HEK293 (cell line): Measurements from ENCODE around the gene NTN4.
"Not testable (repeated sequence)": the region's sequence is repeated elsewhere in the genome, so short reads cannot be mapped to it uniquely, and the experiment has no call there.

Source experiments
- CTCF ChIA-PET: fragments of 350-600 bp; formaldehyde crosslinking; extraction: SDS; loops from one replicate; lab custom pipeline; 2021; ENCODE audit warnings: antibody characterized with exemption; lab: Yijun Ruan, JAX
- POLR2A ChIA-PET: fragments of 300-600 bp; formaldehyde crosslinking; extraction: SDS; loops from one replicate; lab custom pipeline; 2020; ENCODE audit warnings: antibody characterized with exemption, inconsistent platforms; lab: Yijun Ruan, JAX
- H3K27ac ChIP-seq: fragments of 200-500 bp; sonication (Bioruptor generic); 2 replicates; pipeline ENCODE4 v1.5.1; 2014; ENCODE audit warnings: low read depth, low read length, control low read depth, inconsistent platforms; ENCODE audit errors: extremely low read depth
- H3K36me3 ChIP-seq, 2 experiments: fragments of 200-500 bp in 1 of 2; sonication (Bioruptor generic) in 1 of 2; 1 replicate in 1 of 2; 2 replicates in 1 of 2; pipeline ENCODE4 v1.5.1; 2014 to 2017; ENCODE audit warnings: inconsistent platforms in 2 of 2, low read length in 2 of 2; ENCODE audit not compliant: control insufficient read depth in 2 of 2, insufficient read depth in 1 of 2
- H3K4me1 ChIP-seq: fragments of 200-500 bp; sonication (Bioruptor generic); 2 replicates; pipeline ENCODE4 v1.5.1; 2014; ENCODE audit warnings: mild to moderate bottlenecking, low read length, inconsistent platforms; ENCODE audit not compliant: control insufficient read depth, insufficient read depth
- H3K4me3 ChIP-seq: 2 replicates; pipeline ENCODE4 v1.5.1; 2011; ENCODE audit warnings: low read depth, mild to moderate bottlenecking, control low read depth, low read length, moderate library complexity
- H3K9me3 ChIP-seq: fragments of 200-500 bp; sonication (Bioruptor generic); 2 replicates; pipeline ENCODE4 v1.5.1; 2014; ENCODE audit warnings: low read depth, low read length, inconsistent platforms; ENCODE audit not compliant: control insufficient read depth, insufficient read depth
- GLIS1 ChIP-seq: fragments of 450-650 bp; formaldehyde crosslinking; IDR thresholded peaks from 2 replicates; pipeline ENCODE4 v1.5.1; 2016; ENCODE audit warnings: missing biosample characterization, missing genetic modification characterization
- IKZF3 ChIP-seq: fragments of 450-650 bp; IDR thresholded peaks from 2 replicates; pipeline ENCODE4 v1.5.0; 2018; ENCODE audit warnings: missing biosample characterization, mild to moderate bottlenecking, missing genetic modification characterization, moderate library complexity
- SP7 ChIP-seq: fragments of 450-650 bp; formaldehyde crosslinking; IDR thresholded peaks from 2 replicates; pipeline ENCODE4 v1.5.1; 2016; ENCODE audit warnings: missing biosample characterization, missing genetic modification characterization
- ZFHX2 ChIP-seq: fragments of 450-650 bp; formaldehyde crosslinking; conservative IDR thresholded peaks from 2 replicates; pipeline ENCODE4 v1.5.1; 2016; ENCODE audit warnings: missing biosample characterization, missing genetic modification characterization
- ZNF37A ChIP-seq: fragments of 450-650 bp; IDR thresholded peaks from 2 replicates; pipeline ENCODE4 v1.5.1; 2018; ENCODE audit warnings: missing biosample characterization, missing genetic modification characterization
- ZNF654 ChIP-seq: fragments of 450-650 bp; formaldehyde crosslinking; IDR thresholded peaks from 2 replicates; pipeline ENCODE4 v1.5.1; 2016; ENCODE audit warnings: low read depth, missing biosample characterization, missing genetic modification characterization
- ZNF660 ChIP-seq: fragments of 450-650 bp; IDR thresholded peaks from 2 replicates; pipeline ENCODE4 v1.5.1; 2018; ENCODE audit warnings: missing biosample characterization, mild to moderate bottlenecking, missing genetic modification characterization
- TF ChIP-seq, protein P1 (sequence below): fragments of 450-650 bp; formaldehyde crosslinking; IDR thresholded peaks from 2 replicates; pipeline ENCODE4 v1.5.1; 2016; ENCODE audit warnings: missing biosample characterization, missing genetic modification characterization, borderline replicate concordance
- TF ChIP-seq, protein P2 (sequence below): fragments of 450-650 bp; formaldehyde crosslinking; IDR thresholded peaks from 2 replicates; pipeline ENCODE4 v1.5.1; 2016; ENCODE audit warnings: missing biosample characterization, missing genetic modification characterization
- TF ChIP-seq, protein P3 (sequence below): fragments of 450-650 bp; formaldehyde crosslinking; IDR thresholded peaks from 2 replicates; pipeline ENCODE4 v1.5.1; 2016; ENCODE audit warnings: missing biosample characterization, missing genetic modification characterization
- TF ChIP-seq, protein P4 (sequence below): fragments of 450-650 bp; formaldehyde crosslinking; IDR thresholded peaks from 2 replicates; pipeline ENCODE4 v1.5.1; 2016; ENCODE audit warnings: missing biosample characterization, missing genetic modification characterization

Gene NTN4

DNA sequence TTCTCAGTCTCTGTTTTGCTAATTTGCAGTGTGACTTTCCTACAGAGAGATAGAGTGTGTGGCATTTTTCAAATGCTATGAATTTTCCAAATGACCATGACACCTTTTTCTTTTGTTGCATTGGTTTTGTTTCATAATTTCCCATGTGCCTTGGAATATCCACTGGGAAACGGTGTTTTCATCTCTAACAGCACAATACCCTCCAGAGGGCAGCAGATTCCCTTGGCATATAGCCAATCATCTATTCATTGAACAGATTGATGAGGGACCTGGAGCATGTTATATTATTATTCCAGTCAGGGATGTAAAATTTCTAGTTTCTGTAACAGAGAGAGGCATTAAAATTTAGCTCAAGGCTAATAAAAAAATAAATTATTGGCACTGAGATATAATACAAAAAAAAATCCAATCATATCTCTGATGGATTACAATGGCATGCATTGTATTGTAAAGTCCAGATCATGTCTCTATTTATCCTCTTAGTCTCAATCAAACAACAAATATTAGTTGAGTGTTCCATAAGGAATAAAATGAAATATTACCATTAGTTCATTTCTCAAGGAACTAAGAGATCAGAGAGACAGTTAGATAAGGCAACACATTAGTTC lies 29.6 kb upstream of the NTN4 start:
- TF ChIP-seq, protein P1, sequence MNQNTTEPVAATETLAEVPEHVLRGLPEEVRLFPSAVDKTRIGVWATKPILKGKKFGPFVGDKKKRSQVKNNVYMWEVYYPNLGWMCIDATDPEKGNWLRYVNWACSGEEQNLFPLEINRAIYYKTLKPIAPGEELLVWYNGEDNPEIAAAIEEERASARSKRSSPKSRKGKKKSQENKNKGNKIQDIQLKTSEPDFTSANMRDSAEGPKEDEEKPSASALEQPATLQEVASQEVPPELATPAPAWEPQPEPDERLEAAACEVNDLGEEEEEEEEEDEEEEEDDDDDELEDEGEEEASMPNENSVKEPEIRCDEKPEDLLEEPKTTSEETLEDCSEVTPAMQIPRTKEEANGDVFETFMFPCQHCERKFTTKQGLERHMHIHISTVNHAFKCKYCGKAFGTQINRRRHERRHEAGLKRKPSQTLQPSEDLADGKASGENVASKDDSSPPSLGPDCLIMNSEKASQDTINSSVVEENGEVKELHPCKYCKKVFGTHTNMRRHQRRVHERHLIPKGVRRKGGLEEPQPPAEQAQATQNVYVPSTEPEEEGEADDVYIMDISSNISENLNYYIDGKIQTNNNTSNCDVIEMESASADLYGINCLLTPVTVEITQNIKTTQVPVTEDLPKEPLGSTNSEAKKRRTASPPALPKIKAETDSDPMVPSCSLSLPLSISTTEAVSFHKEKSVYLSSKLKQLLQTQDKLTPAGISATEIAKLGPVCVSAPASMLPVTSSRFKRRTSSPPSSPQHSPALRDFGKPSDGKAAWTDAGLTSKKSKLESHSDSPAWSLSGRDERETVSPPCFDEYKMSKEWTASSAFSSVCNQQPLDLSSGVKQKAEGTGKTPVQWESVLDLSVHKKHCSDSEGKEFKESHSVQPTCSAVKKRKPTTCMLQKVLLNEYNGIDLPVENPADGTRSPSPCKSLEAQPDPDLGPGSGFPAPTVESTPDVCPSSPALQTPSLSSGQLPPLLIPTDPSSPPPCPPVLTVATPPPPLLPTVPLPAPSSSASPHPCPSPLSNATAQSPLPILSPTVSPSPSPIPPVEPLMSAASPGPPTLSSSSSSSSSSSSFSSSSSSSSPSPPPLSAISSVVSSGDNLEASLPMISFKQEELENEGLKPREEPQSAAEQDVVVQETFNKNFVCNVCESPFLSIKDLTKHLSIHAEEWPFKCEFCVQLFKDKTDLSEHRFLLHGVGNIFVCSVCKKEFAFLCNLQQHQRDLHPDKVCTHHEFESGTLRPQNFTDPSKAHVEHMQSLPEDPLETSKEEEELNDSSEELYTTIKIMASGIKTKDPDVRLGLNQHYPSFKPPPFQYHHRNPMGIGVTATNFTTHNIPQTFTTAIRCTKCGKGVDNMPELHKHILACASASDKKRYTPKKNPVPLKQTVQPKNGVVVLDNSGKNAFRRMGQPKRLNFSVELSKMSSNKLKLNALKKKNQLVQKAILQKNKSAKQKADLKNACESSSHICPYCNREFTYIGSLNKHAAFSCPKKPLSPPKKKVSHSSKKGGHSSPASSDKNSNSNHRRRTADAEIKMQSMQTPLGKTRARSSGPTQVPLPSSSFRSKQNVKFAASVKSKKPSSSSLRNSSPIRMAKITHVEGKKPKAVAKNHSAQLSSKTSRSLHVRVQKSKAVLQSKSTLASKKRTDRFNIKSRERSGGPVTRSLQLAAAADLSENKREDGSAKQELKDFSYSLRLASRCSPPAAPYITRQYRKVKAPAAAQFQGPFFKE (tag by site-specific recombination), result no peak
- TF ChIP-seq ZNF654 (tag by site-specific recombination), result peak; percentile 24; the same call in 1 of the 2 replicates
- no peak for TF ChIP-seq ZNF37A (tag by site-specific recombination)
- TF ChIP-seq, protein P2, sequence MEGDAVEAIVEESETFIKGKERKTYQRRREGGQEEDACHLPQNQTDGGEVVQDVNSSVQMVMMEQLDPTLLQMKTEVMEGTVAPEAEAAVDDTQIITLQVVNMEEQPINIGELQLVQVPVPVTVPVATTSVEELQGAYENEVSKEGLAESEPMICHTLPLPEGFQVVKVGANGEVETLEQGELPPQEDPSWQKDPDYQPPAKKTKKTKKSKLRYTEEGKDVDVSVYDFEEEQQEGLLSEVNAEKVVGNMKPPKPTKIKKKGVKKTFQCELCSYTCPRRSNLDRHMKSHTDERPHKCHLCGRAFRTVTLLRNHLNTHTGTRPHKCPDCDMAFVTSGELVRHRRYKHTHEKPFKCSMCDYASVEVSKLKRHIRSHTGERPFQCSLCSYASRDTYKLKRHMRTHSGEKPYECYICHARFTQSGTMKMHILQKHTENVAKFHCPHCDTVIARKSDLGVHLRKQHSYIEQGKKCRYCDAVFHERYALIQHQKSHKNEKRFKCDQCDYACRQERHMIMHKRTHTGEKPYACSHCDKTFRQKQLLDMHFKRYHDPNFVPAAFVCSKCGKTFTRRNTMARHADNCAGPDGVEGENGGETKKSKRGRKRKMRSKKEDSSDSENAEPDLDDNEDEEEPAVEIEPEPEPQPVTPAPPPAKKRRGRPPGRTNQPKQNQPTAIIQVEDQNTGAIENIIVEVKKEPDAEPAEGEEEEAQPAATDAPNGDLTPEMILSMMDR (tag by site-specific recombination), result peak; percentile 20; the same call in 1 of the 2 replicates
- TF ChIP-seq IKZF3 (tag by site-specific recombination), result peak; percentile 14; the same call in 1 of the 2 replicates
- TF ChIP-seq ZNF660 (tag by site-specific recombination), result peak; percentile 55; the same call in 1 of the 2 replicates
- CTCF ChIA-PET, result interaction anchor here (0.6 to 0.8 kb wide), 6 partner anchors 11 to 283 kb away, joined by 3 to 6 read pairs (median 4); no protein-coding TSS in a partner anchor
- H3K4me1 ChIP-seq, result no peaks in the 10 kb centered on the region
- no peaks in the 10 kb centered on the region for H3K36me3 ChIP-seq
- POLR2A ChIA-PET, result no interaction called here
- no peak overlapping the region for H3K4me3 ChIP-seq
- no peaks in the 10 kb centered on the region for H3K9me3 ChIP-seq
- no peak overlapping the region for H3K27ac ChIP-seq

DNA sequence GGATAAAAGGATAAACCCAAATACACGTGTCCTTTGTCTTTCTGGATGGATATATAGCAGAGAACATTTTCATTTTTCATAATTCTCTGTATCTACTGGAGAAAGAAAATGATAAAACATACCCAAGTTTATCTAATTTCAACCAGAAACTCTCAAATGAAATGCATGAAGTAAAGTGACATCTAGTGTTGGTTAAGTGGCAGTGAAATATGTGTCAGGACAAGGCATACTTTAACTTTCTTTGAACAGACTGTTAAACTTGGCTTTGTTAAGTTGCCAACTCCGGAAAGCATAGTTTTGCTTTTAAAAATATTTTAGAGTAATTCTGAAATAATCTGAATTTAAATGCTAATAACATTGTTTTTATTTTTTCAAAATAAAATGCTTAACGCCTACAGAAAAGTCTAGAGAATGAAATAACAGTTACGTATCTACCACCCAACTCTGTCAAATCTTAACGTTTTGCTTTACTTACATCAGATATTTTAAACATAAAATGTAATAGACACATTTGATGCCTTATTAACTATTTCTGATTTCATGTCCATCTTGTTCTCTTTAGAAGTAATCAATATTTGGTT lies 25.2 kb upstream of the NTN4 start:
- ChIA-PET CTCF (interaction anchor here (0.6 to 3.4 kb wide), 20 partner anchors 11 to 1446 kb away, joined by 3 to 37 read pairs (median 4); no protein-coding TSS in a partner anchor), POLR2A (no interaction called here)
- TF ChIP-seq ZNF654 (tag by site-specific recombination), result peak; percentile 94
- no peak for TF ChIP-seq ZFHX2 (tag by site-specific recombination)
- no peak overlapping the region for H3K27ac ChIP-seq
- no peak overlapping the region for H3K4me3 ChIP-seq
- no peaks in the 10 kb centered on the region for H3K36me3 ChIP-seq
- no peaks in the 10 kb centered on the region for H3K4me1 ChIP-seq
- no peaks in the 10 kb centered on the region for H3K9me3 ChIP-seq

DNA sequence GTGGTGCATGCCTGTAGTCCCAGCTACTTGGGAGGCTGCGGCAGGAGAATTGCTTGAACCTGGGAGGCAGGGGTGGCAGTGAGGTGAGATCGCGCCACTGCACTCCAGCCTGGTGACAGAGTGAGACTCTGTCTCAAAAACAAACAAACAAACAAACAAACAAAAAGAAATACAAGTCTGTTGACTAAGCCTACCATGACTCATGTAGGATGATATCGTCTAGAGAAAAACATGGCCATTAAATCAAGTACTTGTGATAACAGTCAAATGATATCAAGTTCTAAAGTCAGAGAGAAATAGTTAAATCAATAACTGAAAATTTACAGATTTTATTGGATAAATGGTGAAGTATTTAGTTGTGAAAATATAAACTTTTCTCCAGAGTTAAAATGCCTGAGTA lies 21.6 kb upstream of the NTN4 start:
- CTCF ChIA-PET, result interaction anchor here (0.6 kb wide), 1 partner anchor 204 kb away, joined by 6 read pairs; no protein-coding TSS in a partner anchor
- H3K36me3 ChIP-seq, POLR2A ChIA-PET, H3K27ac ChIP-seq, H3K4me1 ChIP-seq, H3K9me3 ChIP-seq, H3K4me3 ChIP-seq: not testable (repeated sequence)

DNA sequence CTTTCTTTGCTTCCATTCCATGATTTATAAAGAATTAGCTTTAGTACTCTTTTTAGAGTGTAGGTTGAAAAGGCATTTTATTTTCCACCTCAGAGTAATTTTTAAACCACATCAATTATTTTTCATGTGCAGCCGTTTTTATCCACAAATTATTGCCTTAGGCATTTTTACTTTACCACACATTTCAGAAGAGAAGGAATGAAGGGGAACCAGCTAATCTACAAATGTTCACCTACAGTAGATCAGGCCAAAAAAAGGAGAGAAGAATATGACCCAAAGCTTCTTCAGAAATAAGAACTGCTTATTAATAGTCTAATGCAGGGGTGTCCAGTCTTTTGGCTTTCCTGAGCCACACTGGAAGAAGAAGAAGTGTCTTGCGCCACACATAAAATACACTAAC lies 19.8 kb upstream of the NTN4 start:
- ChIA-PET POLR2A (no interaction called here), CTCF (interaction anchor here (0.5 to 1.3 kb wide), 3 partner anchors 11 to 93 kb away, joined by 3 read pairs; no protein-coding TSS in a partner anchor)
- no peaks in the 10 kb centered on the region for H3K36me3 ChIP-seq
- H3K9me3 ChIP-seq, result no peaks in the 10 kb centered on the region
- no peaks in the 10 kb centered on the region for H3K4me1 ChIP-seq
- H3K27ac ChIP-seq, result no peak overlapping the region
- no peak overlapping the region for H3K4me3 ChIP-seq
- TF ChIP-seq SP7 (tag by site-specific recombination) (no peak), GLIS1 (tag by site-specific recombination) (no peak)
- TF ChIP-seq, protein P3, sequence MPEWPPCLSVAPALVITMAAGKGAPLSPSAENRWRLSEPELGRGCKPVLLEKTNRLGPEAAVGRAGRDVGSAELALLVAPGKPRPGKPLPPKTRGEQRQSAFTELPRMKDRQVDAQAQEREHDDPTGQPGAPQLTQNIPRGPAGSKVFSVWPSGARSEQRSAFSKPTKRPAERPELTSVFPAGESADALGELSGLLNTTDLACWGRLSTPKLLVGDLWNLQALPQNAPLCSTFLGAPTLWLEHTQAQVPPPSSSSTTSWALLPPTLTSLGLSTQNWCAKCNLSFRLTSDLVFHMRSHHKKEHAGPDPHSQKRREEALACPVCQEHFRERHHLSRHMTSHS, result no peak
- TF ChIP-seq, protein P4, sequence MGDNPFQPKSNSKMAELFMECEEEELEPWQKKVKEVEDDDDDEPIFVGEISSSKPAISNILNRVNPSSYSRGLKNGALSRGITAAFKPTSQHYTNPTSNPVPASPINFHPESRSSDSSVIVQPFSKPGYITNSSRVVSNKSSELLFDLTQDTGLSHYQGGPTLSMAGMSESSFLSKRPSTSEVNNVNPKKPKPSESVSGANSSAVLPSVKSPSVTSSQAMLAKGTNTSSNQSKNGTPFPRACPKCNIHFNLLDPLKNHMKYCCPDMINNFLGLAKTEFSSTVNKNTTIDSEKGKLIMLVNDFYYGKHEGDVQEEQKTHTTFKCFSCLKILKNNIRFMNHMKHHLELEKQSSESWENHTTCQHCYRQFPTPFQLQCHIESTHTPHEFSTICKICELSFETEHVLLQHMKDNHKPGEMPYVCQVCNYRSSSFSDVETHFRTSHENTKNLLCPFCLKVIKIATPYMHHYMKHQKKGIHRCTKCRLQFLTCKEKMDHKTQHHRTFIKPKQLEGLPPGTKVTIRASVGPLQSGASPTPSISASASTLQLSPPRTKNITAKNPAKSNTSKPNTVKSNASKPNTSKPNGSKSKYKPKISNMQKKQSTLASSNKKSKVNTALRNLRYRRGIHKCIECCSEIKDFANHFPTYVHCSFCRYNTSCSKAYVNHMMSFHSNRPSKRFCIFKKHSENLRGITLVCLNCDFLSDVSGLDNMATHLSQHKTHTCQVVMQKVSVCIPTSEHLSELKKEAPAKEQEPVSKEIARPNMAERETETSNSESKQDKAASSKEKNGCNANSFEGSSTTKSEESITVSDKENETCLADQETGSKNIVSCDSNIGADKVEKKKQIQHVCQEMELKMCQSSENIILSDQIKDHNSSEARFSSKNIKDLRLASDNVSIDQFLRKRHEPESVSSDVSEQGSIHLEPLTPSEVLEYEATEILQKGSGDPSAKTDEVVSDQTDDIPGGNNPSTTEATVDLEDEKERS (tag by site-specific recombination), result no peak
